HL-60 (cell line): ENCODE data around the gene PDE2A.

ENCODE experiments used
- GABPA ChIP-seq: IDR thresholded peaks from 2 replicates; pipeline ENCODE4 v1.6.1; 2012; ENCODE audit warnings: low read depth
- POLR2AphosphoS5 ChIP-seq: IDR thresholded peaks from 2 replicates; pipeline ENCODE4 v1.6.1; 2012; ENCODE audit warnings: low read depth
- SPI1 ChIP-seq: IDR thresholded peaks from 2 replicates; pipeline ENCODE4 v1.6.1; 2012; ENCODE audit warnings: low read depth, mild to moderate bottlenecking, borderline replicate concordance
- TF ChIP-seq, protein P1 (sequence below): IDR thresholded peaks from one replicate; pipeline ENCODE4 v1.5.1; 2011; ENCODE audit warnings: low read length, control low read depth, inconsistent platforms; ENCODE audit not compliant: insufficient read depth
- TF ChIP-seq, protein P2 (sequence below): IDR thresholded peaks from 2 replicates; pipeline ENCODE4 v1.6.1; 2012; ENCODE audit warnings: low read depth; ENCODE audit not compliant: insufficient replicate concordance

DNA sequence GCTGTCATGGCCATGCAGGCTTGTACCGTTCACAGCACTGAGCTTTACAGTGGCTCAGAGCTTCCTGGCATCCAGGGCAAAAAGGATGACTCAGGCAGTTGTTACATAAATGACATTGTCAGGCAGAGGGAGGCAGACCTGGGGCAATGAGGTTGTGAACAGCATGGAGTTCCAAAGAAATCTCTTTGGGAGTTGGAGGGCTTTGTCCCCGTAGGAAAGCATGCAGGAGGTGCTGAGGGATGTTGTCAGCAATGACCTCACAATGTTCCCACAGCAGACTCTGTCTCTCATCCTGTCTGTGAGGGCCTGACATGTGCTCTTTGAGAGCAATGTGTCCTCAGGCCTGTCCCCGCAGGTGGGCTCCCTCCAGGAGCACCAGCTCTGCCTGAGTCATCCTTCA, 25.9 kb upstream of the PDE2A start:
- TF ChIP-seq, protein P1, sequence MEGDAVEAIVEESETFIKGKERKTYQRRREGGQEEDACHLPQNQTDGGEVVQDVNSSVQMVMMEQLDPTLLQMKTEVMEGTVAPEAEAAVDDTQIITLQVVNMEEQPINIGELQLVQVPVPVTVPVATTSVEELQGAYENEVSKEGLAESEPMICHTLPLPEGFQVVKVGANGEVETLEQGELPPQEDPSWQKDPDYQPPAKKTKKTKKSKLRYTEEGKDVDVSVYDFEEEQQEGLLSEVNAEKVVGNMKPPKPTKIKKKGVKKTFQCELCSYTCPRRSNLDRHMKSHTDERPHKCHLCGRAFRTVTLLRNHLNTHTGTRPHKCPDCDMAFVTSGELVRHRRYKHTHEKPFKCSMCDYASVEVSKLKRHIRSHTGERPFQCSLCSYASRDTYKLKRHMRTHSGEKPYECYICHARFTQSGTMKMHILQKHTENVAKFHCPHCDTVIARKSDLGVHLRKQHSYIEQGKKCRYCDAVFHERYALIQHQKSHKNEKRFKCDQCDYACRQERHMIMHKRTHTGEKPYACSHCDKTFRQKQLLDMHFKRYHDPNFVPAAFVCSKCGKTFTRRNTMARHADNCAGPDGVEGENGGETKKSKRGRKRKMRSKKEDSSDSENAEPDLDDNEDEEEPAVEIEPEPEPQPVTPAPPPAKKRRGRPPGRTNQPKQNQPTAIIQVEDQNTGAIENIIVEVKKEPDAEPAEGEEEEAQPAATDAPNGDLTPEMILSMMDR, result no peak
- TF ChIP-seq, protein P2, sequence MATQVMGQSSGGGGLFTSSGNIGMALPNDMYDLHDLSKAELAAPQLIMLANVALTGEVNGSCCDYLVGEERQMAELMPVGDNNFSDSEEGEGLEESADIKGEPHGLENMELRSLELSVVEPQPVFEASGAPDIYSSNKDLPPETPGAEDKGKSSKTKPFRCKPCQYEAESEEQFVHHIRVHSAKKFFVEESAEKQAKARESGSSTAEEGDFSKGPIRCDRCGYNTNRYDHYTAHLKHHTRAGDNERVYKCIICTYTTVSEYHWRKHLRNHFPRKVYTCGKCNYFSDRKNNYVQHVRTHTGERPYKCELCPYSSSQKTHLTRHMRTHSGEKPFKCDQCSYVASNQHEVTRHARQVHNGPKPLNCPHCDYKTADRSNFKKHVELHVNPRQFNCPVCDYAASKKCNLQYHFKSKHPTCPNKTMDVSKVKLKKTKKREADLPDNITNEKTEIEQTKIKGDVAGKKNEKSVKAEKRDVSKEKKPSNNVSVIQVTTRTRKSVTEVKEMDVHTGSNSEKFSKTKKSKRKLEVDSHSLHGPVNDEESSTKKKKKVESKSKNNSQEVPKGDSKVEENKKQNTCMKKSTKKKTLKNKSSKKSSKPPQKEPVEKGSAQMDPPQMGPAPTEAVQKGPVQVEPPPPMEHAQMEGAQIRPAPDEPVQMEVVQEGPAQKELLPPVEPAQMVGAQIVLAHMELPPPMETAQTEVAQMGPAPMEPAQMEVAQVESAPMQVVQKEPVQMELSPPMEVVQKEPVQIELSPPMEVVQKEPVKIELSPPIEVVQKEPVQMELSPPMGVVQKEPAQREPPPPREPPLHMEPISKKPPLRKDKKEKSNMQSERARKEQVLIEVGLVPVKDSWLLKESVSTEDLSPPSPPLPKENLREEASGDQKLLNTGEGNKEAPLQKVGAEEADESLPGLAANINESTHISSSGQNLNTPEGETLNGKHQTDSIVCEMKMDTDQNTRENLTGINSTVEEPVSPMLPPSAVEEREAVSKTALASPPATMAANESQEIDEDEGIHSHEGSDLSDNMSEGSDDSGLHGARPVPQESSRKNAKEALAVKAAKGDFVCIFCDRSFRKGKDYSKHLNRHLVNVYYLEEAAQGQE, result no peak
- no peak for TF ChIP-seq SPI1
- no peak for TF ChIP-seq POLR2AphosphoS5
- TF ChIP-seq GABPA, result no peak
